Epithelial cell of proximal tubule (primary cell): ENCODE data around the gene TPR. TPM values are rescaled to one million over a fixed set of nuclear protein-coding genes. Genes with fewer than 3 reads are reported as not detected.
A peak's percentile ranks its signal among the peaks of the same experiment; 100 is the strongest.
"Not testable (repeated sequence)": the region's sequence is repeated elsewhere in the genome, so short reads cannot be mapped to it uniquely, and the experiment has no call there.

Experiments used
- DNase-seq: peaks from one replicate; pipeline ENCODE4 v3.0.0-alpha.2; 2011; ENCODE audit warnings: low read depth
- H3K4me3 ChIP-seq: 2 replicates; pipeline ENCODE4 v1.5.1; 2011; ENCODE audit warnings: low read depth, mild to moderate bottlenecking, low read length
- total RNA-seq: library from RNA; depleted of rRNA; stranded (reverse); fragments of >200 nt; gene quantifications from 2 replicates; pipeline ENCODE4 v1.2.3, GENCODE V29; 2015
- TF ChIP-seq, protein P1 (sequence below): conservative IDR thresholded peaks from 2 replicates; pipeline ENCODE4 v1.5.1; 2012; ENCODE audit warnings: low read depth, mild to moderate bottlenecking, low read length

The TPR gene
- total RNA-seq, 1 donor from 2014 or later = 40.5 TPM

GRCh38 chr1:186409091-186409490, 34.0 kb upstream of the TPR start:
- H3K4me3 ChIP-seq = no peak overlapping the region
- TF ChIP-seq, protein P1, sequence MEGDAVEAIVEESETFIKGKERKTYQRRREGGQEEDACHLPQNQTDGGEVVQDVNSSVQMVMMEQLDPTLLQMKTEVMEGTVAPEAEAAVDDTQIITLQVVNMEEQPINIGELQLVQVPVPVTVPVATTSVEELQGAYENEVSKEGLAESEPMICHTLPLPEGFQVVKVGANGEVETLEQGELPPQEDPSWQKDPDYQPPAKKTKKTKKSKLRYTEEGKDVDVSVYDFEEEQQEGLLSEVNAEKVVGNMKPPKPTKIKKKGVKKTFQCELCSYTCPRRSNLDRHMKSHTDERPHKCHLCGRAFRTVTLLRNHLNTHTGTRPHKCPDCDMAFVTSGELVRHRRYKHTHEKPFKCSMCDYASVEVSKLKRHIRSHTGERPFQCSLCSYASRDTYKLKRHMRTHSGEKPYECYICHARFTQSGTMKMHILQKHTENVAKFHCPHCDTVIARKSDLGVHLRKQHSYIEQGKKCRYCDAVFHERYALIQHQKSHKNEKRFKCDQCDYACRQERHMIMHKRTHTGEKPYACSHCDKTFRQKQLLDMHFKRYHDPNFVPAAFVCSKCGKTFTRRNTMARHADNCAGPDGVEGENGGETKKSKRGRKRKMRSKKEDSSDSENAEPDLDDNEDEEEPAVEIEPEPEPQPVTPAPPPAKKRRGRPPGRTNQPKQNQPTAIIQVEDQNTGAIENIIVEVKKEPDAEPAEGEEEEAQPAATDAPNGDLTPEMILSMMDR = no peak
- no peak for DNase-seq

GRCh38 chr1:186404454-186405051, 29.5 kb upstream of the TPR start:
- no peak for DNase-seq
- H3K4me3 ChIP-seq = no peak overlapping the region
- TF ChIP-seq, protein P1 = peak; percentile 67

DNA sequence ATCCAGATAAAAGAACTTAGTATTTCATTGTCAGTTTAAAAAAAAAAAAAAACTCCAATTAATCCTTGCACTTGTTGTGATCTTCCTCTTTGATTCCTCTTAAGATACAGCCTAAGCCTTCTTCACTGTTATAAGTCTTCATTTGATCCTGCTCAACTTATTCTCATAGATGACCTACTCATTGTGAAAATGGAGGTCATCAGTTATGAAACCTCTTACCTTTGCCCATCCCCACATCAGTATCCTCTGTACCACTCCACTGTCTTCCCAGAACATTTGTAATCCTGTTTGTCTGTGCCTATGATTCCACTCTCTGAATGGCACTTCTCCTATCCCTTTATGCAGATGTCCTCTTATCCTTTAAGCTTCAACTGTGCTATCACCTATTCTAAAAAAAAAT, 28.6 kb upstream of the TPR start:
- DNase-seq = no peak
- no peak overlapping the region for H3K4me3 ChIP-seq
- TF ChIP-seq, protein P1 = no peak

- not testable (repeated sequence) for DNase-seq, H3K4me3 ChIP-seq
Measured at GRCh38 chr1:186401446-186401845, 26.4 kb upstream of the TPR start.

DNA sequence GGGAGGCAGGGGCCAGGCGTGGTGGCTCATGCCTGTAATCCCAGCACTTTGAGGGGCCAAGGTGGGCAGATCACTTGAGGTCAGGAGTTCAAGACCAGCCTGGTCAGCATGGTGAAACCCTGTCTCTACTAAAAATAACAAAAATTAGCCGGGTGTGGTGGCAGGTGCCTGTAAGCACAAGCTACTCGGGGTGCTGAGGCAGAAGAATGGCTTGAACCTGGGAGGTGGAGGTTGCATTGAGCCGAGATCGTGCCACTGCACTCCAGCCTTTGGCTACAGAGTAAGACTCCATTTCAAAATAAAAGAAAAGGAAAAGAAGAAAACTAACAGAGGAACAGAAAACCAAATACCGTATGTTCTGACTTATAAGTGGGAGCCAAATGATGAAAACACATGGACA, 17.7 kb upstream of the TPR start:
- not testable (repeated sequence) for DNase-seq, H3K4me3 ChIP-seq

DNA sequence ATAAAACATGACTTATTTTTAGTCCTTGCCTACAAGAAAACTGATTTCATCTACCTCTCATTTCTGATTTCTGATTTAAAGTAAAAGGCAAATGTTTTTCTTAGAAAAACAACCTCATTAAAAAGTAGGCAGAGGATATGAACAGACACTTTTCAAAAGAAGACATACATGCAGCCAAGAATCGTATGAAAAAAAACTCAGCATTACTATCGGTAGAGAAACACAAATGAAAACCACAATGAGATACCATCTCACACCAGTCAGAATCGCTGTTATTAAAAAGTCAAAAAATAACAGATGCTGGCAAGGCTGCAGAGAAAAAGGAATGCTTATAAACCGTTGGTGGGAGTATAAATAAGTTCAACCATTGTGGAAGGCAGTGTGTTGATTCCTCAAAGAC, 16.8 kb upstream of the TPR start:
- TF ChIP-seq, protein P1 = no peak
- H3K4me3 ChIP-seq = no peak overlapping the region
- no peak for DNase-seq

DNA sequence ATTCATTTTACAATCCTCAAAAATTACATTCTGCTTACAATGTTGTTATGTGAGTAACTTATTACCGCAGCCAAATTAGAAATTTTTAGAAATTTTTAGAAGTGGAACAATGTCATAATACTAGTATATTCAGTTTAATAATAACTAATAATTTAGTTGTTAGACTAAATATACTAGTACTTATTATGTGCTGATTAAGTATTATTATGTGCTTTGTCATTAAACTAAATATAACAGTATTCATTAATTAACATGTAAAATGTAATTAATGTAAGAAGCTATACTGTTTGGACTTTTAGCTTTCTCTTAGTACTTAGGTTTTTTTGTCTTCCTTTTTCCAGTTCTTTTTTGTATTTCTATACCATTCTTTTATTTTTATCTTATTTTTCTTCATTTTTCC, 15.9 kb upstream of the TPR start:
- TF ChIP-seq, protein P1 = no peak
- no peak overlapping the region for H3K4me3 ChIP-seq
- DNase-seq = no peak

DNA sequence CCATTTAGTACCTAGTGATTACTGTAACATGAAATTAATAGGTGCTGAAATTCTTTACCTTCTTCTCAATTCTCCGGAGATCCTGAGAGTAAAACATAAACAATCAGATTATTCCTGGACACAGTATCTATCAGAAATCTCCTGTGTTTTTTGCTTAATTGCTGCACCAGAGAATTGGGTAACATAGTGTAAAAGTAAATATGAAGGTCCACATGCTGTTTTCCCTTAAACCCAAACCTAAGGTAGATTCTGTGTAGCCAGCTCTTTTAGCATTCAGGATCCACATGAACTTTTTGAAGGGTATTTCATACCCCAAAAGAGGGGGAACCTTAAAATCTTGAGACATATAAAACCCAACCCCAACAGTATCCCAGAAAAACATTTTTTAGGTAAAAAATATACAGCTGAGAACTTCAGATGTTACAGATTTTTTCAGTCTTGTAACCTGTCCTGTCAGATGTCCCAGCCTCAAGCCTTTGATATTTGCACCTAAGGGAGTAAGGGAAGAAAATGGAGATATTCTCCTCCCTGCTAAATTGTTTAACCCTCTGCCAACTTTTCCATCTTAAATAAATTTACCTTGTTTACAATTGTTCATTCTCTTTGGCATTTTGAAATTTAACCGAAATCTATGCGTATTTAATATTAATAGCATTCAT, 11.8 kb upstream of the TPR start:
- H3K4me3 ChIP-seq = no peak overlapping the region
- TF ChIP-seq, protein P1 = no peak
- DNase-seq = no peak
